HG03565 (cell line): ENCODE results near the gene ID4.

Experiments
- ATAC-seq: cut with Tn5 transposase; IDR thresholded peaks from one replicate; pipeline ENCODE4 v1.9.1; 2021; ENCODE audit warnings: mild to moderate bottlenecking, moderate library complexity; ENCODE audit not compliant: unreplicated experiment

Gene ID4

GRCh38 chr6:19857139-19857538, 20.0 kb downstream of the ID4 start:
- no peak for ATAC-seq

- ATAC-seq: no peak
Observed at GRCh38 chr6:19857703-19858102, 20.5 kb downstream of the ID4 start.

GRCh38 chr6:19860235-19860877, 23.2 kb downstream of the ID4 start:
- no peak for ATAC-seq

GRCh38 chr6:19864285-19864684, 27.1 kb downstream of the ID4 start:
- no peak for ATAC-seq

GRCh38 chr6:19865178-19865577, 28.0 kb downstream of the ID4 start:
- ATAC-seq: no peak

- no peak for ATAC-seq
Observed at GRCh38 chr6:19866173-19866984, 29.2 kb downstream of the ID4 start.

- ATAC-seq: no peak
Observed at GRCh38 chr6:19866985-19867627, 29.9 kb downstream of the ID4 start.

GRCh38 chr6:19869464-19869863, 32.3 kb downstream of the ID4 start:
- ATAC-seq: no peak

GRCh38 chr6:19870322-19870721, 33.2 kb downstream of the ID4 start:
- no peak for ATAC-seq

GRCh38 chr6:19873031-19873430, 35.9 kb downstream of the ID4 start:
- ATAC-seq: no peak

- no peak for ATAC-seq
Observed at GRCh38 chr6:19876672-19877071, 39.5 kb downstream of the ID4 start.

GRCh38 chr6:19879663-19880062, 42.5 kb downstream of the ID4 start:
- no peak for ATAC-seq

GRCh38 chr6:19880066-19880465, 42.9 kb downstream of the ID4 start:
- no peak for ATAC-seq

- ATAC-seq: no peak
Observed at GRCh38 chr6:19891451-19891850, 54.3 kb downstream of the ID4 start.
